ENCODE measurements around the gene REV3L. TPM values are rescaled to one million over a fixed set of nuclear protein-coding genes. Genes with fewer than 3 reads are reported as not detected.
"Not testable (repeated sequence)": the region's sequence is repeated elsewhere in the genome, so short reads cannot be mapped to it uniquely, and the experiment has no call there.

The REV3L gene
- total and polyA plus RNA-seq, 2 donors, result 33.8 to 132 TPM

GRCh38 chr6:111338843-111339242 lies 144.2 kb downstream of the REV3L start:
- Histone ChIP-seq H3K4me3 (ENCODE audit: low read depth, low read length) (no peak overlapping the region), H3K27ac (ENCODE audit: low read depth) (no peak overlapping the region), H3K36me3 (ENCODE audit: insufficient read depth) (no peaks in the 10 kb centered on the region), H3K4me1 (ENCODE audit: insufficient read depth) (no peaks in the 10 kb centered on the region)
- WGBS, result 84% methylated on average over 3 of the region's 3 CpGs
- DNase-seq (ENCODE audit: extremely low spot score), result no peak

- WGBS, result 94% methylated on average over 1 of the region's 1 CpG
- Histone ChIP-seq H3K4me1 (ENCODE audit: insufficient read depth) (no peaks in the 10 kb centered on the region), H3K36me3 (ENCODE audit: insufficient read depth) (no peaks in the 10 kb centered on the region), H3K4me3 (ENCODE audit: low read depth, low read length) (no peak overlapping the region), H3K27ac (ENCODE audit: low read depth) (no peak overlapping the region)
- no peak for DNase-seq (ENCODE audit: extremely low spot score)
Observed at GRCh38 chr6:111337829-111338236, 145.2 kb downstream of the REV3L start.

- H3K4me3 ChIP-seq (ENCODE audit: low read depth, low read length), result no peak overlapping the region
- no peaks in the 10 kb centered on the region for H3K4me1 ChIP-seq (ENCODE audit: insufficient read depth)
- DNase-seq (ENCODE audit: extremely low spot score), result no peak
- H3K36me3 ChIP-seq (ENCODE audit: insufficient read depth), result peaks cover 1% of the 10 kb centered on the region
- no peak overlapping the region for H3K27ac ChIP-seq (ENCODE audit: low read depth)
- WGBS, result 92% methylated on average over 3 of the region's 3 CpGs
Observed at GRCh38 chr6:111329882-111330633, 153.0 kb downstream of the REV3L start.

GRCh38 chr6:111326563-111326962 lies 156.5 kb downstream of the REV3L start:
- WGBS, result over 99% methylated on average over 3 of the region's 3 CpGs
- DNase-seq (ENCODE audit: extremely low spot score), result no peak
- Histone ChIP-seq H3K36me3 (ENCODE audit: insufficient read depth) (peaks cover 4% of the 10 kb centered on the region), H3K4me3 (ENCODE audit: low read depth, low read length) (no peak overlapping the region), H3K4me1 (ENCODE audit: insufficient read depth) (no peaks in the 10 kb centered on the region), H3K27ac (ENCODE audit: low read depth) (no peak overlapping the region)

GRCh38 chr6:111322145-111322544 lies 160.9 kb downstream of the REV3L start:
- Histone ChIP-seq H3K36me3 (ENCODE audit: insufficient read depth) (peaks cover 4% of the 10 kb centered on the region), H3K4me3 (ENCODE audit: low read depth, low read length) (no peak overlapping the region), H3K27ac (ENCODE audit: low read depth) (no peak overlapping the region), H3K4me1 (ENCODE audit: insufficient read depth) (no peaks in the 10 kb centered on the region)
- WGBS, result 47% methylated on average over 2 of the region's 2 CpGs
- DNase-seq (ENCODE audit: extremely low spot score), result no peak

GRCh38 chr6:111307950-111308349 lies 175.1 kb downstream of the REV3L start:
- not testable (repeated sequence) for DNase-seq (ENCODE audit: extremely low spot score); H3K4me3 ChIP-seq (ENCODE audit: low read depth, low read length); H3K4me1 ChIP-seq (ENCODE audit: insufficient read depth); H3K36me3 ChIP-seq (ENCODE audit: insufficient read depth); H3K27ac ChIP-seq (ENCODE audit: low read depth)
- WGBS, result 99% methylated on average over 4 of the region's 4 CpGs

GRCh38 chr6:111307275-111307858 lies 175.7 kb downstream of the REV3L start:
- Histone ChIP-seq H3K36me3 (ENCODE audit: insufficient read depth) (peaks cover 5% of the 10 kb centered on the region), H3K4me3 (ENCODE audit: low read depth, low read length) (no peak overlapping the region)

GRCh38 chr6:111306104-111306888 lies 176.7 kb downstream of the REV3L start:
- WGBS, result 92% methylated on average over 8 of the region's 8 CpGs
- no peak overlapping the region for H3K27ac ChIP-seq (ENCODE audit: low read depth)
- no peaks in the 10 kb centered on the region for H3K4me1 ChIP-seq (ENCODE audit: insufficient read depth)
- H3K4me3 ChIP-seq (ENCODE audit: low read depth, low read length), result no peak overlapping the region
- DNase-seq (ENCODE audit: extremely low spot score), result no peak
- H3K36me3 ChIP-seq (ENCODE audit: insufficient read depth), result peaks cover 5% of the 10 kb centered on the region

More at GRCh38 chr6:111307275-111307858, 175.7 kb downstream of the REV3L start:
- no peak for DNase-seq (ENCODE audit: extremely low spot score)
- no peaks in the 10 kb centered on the region for H3K4me1 ChIP-seq (ENCODE audit: insufficient read depth)
- no peak overlapping the region for H3K27ac ChIP-seq (ENCODE audit: low read depth)
- WGBS, result 83% methylated on average over 7 of the region's 7 CpGs

- Histone ChIP-seq H3K36me3 (ENCODE audit: insufficient read depth) (peaks cover 7% of the 10 kb centered on the region), H3K4me1 (ENCODE audit: insufficient read depth) (no peaks in the 10 kb centered on the region), H3K4me3 (ENCODE audit: low read depth, low read length) (no peak overlapping the region), H3K27ac (ENCODE audit: low read depth) (no peak overlapping the region)
- no peak for DNase-seq (ENCODE audit: extremely low spot score)
- 57% methylated on average over 2 of the region's 2 CpGs for WGBS
Observed at GRCh38 chr6:111301946-111302345, 181.1 kb downstream of the REV3L start.

GRCh38 chr6:111300938-111301800 lies 181.8 kb downstream of the REV3L start:
- not testable (repeated sequence) for H3K27ac ChIP-seq (ENCODE audit: low read depth); H3K4me1 ChIP-seq (ENCODE audit: insufficient read depth); H3K4me3 ChIP-seq (ENCODE audit: low read depth, low read length); H3K36me3 ChIP-seq (ENCODE audit: insufficient read depth); DNase-seq (ENCODE audit: extremely low spot score)
- 82% methylated on average over 9 of the region's 9 CpGs for WGBS

GRCh38 chr6:111297776-111298175 lies 185.2 kb downstream of the REV3L start:
- Histone ChIP-seq H3K27ac (ENCODE audit: low read depth) (no peak overlapping the region), H3K4me3 (ENCODE audit: low read depth, low read length) (no peak overlapping the region), H3K4me1 (ENCODE audit: insufficient read depth) (no peaks in the 10 kb centered on the region), H3K36me3 (ENCODE audit: insufficient read depth) (peaks cover 4% of the 10 kb centered on the region)
- 86% methylated on average over 1 of the region's 1 CpG for WGBS
- no peak for DNase-seq (ENCODE audit: extremely low spot score)

GRCh38 chr6:111294374-111294967 lies 188.5 kb downstream of the REV3L start:
- H3K4me3 ChIP-seq (ENCODE audit: low read depth, low read length), result no peak overlapping the region
- DNase-seq (ENCODE audit: extremely low spot score), result no peak
- H3K36me3 ChIP-seq (ENCODE audit: insufficient read depth), result no peaks in the 10 kb centered on the region
- no peak overlapping the region for H3K27ac ChIP-seq (ENCODE audit: low read depth)
- H3K4me1 ChIP-seq (ENCODE audit: insufficient read depth), result no peaks in the 10 kb centered on the region
- WGBS, result 92% methylated on average over 7 of the region's 7 CpGs

Measured in urinary bladder (tissue), 4 donors.